ENCODE measurements around the gene PLAAT1. TPM values are rescaled to one million over a fixed set of nuclear protein-coding genes. Genes with fewer than 3 reads are reported as not detected.

The PLAAT1 gene
- polyA plus RNA-seq, 3 donors = not detected

GRCh38 chr3:193236599-193236998 lies 4.4 kb upstream of the PLAAT1 start:
- intact Hi-C loops (cut with micrococcal nuclease) = no loop called here
- H3K27me3 ChIP-seq (ENCODE audit: control insufficient read depth in 2 of 2, insufficient read depth in 2 of 2, low read length in 2 of 2) = peaks cover 17 to 21% of the 10 kb centered on the region in 2 donors
- Mint-ChIP-seq H3K4me1 (peaks cover 5% of the 10 kb centered on the region), H3K27me3 (ENCODE audit: low read depth in 3 of 3) (peaks cover 10 to 21% (median 14%) of the 10 kb centered on the region in 3 donors), H3K9me3 (peaks cover 0 to 5% (median 3%) of the 10 kb centered on the region in 7 donors), H3K27ac (no peak overlapping the region), H3K36me3 (no peaks in the 10 kb centered on the region), H3K4me3 (no peak overlapping the region)
- H3K9ac ChIP-seq (ENCODE audit: insufficient read depth, low read length, poor library complexity, severe bottlenecking) = no peak overlapping the region
- H3K27ac ChIP-seq (ENCODE audit: low read depth in 1 of 2, low read length in 2 of 2) = no peak overlapping the region
- no CpG with 5 or more reads among the region's 4 CpGs for WGBS (ENCODE audit: insufficient coverage)
- no peak overlapping the region for H2AFZ ChIP-seq (ENCODE audit: insufficient read depth, low read depth, low read length, poor library complexity, severe bottlenecking)
- H3K4me2 ChIP-seq (replicated peaks; ENCODE audit: extremely low read depth, low read length, poor library complexity, severe bottlenecking) = no peak overlapping the region
- peaks cover 0 to 5% of the 10 kb centered on the region in 2 donors for H3K9me3 ChIP-seq (replicated peaks in 1 of 2; ENCODE audit: control insufficient read depth in 1 of 2, insufficient read depth in 1 of 2, low read length in 2 of 2)
- H3K79me2 ChIP-seq (ENCODE audit: insufficient read depth, low read length) = no peaks in the 10 kb centered on the region
- TF ChIP-seq, protein P1, sequence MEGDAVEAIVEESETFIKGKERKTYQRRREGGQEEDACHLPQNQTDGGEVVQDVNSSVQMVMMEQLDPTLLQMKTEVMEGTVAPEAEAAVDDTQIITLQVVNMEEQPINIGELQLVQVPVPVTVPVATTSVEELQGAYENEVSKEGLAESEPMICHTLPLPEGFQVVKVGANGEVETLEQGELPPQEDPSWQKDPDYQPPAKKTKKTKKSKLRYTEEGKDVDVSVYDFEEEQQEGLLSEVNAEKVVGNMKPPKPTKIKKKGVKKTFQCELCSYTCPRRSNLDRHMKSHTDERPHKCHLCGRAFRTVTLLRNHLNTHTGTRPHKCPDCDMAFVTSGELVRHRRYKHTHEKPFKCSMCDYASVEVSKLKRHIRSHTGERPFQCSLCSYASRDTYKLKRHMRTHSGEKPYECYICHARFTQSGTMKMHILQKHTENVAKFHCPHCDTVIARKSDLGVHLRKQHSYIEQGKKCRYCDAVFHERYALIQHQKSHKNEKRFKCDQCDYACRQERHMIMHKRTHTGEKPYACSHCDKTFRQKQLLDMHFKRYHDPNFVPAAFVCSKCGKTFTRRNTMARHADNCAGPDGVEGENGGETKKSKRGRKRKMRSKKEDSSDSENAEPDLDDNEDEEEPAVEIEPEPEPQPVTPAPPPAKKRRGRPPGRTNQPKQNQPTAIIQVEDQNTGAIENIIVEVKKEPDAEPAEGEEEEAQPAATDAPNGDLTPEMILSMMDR (IDR thresholded peaks at IDR 0.05) = no peak
- no peak for DNase-seq
- H3K4me1 ChIP-seq (ENCODE audit: control insufficient read depth in 1 of 2, insufficient read depth in 2 of 2, low read length in 2 of 2) = no peaks in the 10 kb centered on the region
- no peaks in the 10 kb centered on the region for H4K20me1 ChIP-seq (ENCODE audit: insufficient read depth, low read length)
- no peaks in the 10 kb centered on the region for H3K36me3 ChIP-seq (replicated peaks in 1 of 2; ENCODE audit: control insufficient read depth in 1 of 2, insufficient read depth in 2 of 2, low read length in 2 of 2)
- no peak overlapping the region for H3K4me3 ChIP-seq (replicated peaks in 1 of 3; ENCODE audit: low read depth in 2 of 3, low read length in 3 of 3)

DNA sequence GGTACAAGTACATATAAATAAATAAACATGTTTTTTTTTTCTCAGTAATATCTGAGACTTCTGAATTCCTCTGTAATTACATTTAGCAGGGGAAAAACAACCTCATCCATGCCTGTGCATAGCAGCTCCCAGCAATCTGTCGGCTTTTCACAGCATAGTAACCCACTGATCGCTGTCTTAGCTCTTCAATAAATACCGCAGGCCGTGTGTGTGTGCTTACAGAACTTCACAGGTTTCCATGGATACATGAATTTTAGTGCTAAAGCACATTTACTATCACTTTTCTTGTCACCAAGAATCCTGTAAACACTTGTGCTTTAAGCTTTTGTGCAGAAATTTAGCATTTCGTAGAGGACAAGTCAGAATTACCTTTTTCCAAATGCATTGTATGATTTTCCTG lies 4.0 kb upstream of the PLAAT1 start:
- 92% methylated on average over 4 of the region's 5 CpGs for WGBS (ENCODE audit: insufficient coverage)
- H3K27ac Mint-ChIP-seq = no peak overlapping the region
- TF ChIP-seq, protein P1 (IDR thresholded peaks at IDR 0.05) = no peak
- no peaks in the 10 kb centered on the region for H3K36me3 ChIP-seq (replicated peaks in 1 of 2; ENCODE audit: control insufficient read depth in 1 of 2, insufficient read depth in 2 of 2, low read length in 2 of 2)
- peaks cover 5% of the 10 kb centered on the region for H3K4me1 Mint-ChIP-seq
- H3K4me2 ChIP-seq (replicated peaks; ENCODE audit: extremely low read depth, low read length, poor library complexity, severe bottlenecking) = no peak overlapping the region
- H3K27me3 ChIP-seq (ENCODE audit: control insufficient read depth in 2 of 2, insufficient read depth in 2 of 2, low read length in 2 of 2) = peaks cover 20 to 25% of the 10 kb centered on the region in 2 donors
- H3K79me2 ChIP-seq (ENCODE audit: insufficient read depth, low read length) = no peaks in the 10 kb centered on the region
- H3K4me3 ChIP-seq (replicated peaks in 1 of 3; ENCODE audit: low read depth in 2 of 3, low read length in 3 of 3) = no peak overlapping the region
- H3K27me3 Mint-ChIP-seq (ENCODE audit: low read depth in 3 of 3) = peaks cover 14 to 25% (median 17%) of the 10 kb centered on the region in 3 donors
- H3K36me3 Mint-ChIP-seq = no peaks in the 10 kb centered on the region
- H3K4me1 ChIP-seq (ENCODE audit: control insufficient read depth in 1 of 2, insufficient read depth in 2 of 2, low read length in 2 of 2) = no peaks in the 10 kb centered on the region
- peaks cover 0 to 8% (median 3%) of the 10 kb centered on the region in 7 donors for H3K9me3 Mint-ChIP-seq
- no peak overlapping the region for H3K4me3 Mint-ChIP-seq
- H3K27ac ChIP-seq (ENCODE audit: low read depth in 1 of 2, low read length in 2 of 2) = no peak overlapping the region
- intact Hi-C loops (cut with micrococcal nuclease) = no loop called here
- no peak overlapping the region for H2AFZ ChIP-seq (ENCODE audit: insufficient read depth, low read depth, low read length, poor library complexity, severe bottlenecking)
- H3K9ac ChIP-seq (ENCODE audit: insufficient read depth, low read length, poor library complexity, severe bottlenecking) = no peak overlapping the region
- H3K9me3 ChIP-seq (replicated peaks in 1 of 2; ENCODE audit: control insufficient read depth in 1 of 2, insufficient read depth in 1 of 2, low read length in 2 of 2) = peaks cover 0 to 8% of the 10 kb centered on the region in 2 donors
- DNase-seq = no peak
- H4K20me1 ChIP-seq (ENCODE audit: insufficient read depth, low read length) = no peaks in the 10 kb centered on the region
